ENCODE measurements around the gene FOXD1. TPM values are rescaled to one million over a fixed set of nuclear protein-coding genes. Genes with fewer than 3 reads are reported as not detected.

Gene FOXD1
- total and polyA plus RNA-seq, 9 of the 15 experiments (the other 6 are each of a cell fraction or from before 2014, with no cell fraction given) = 0.03 to 0.40 (median 0.10) TPM; not detected in 4

- TF ChIP-seq FOXA3 (CRISPR knock-in tag; conservative IDR thresholded peaks at IDR 0.05 in 1 of 2, IDR thresholded peaks at IDR 0.05 in 1 of 2) = no peak
Observed at GRCh38 chr5:73447530-73448462, 781 bp downstream of the FOXD1 start (continued).

GRCh38 chr5:73446631-73447529 lies 1.7 kb downstream of the FOXD1 start:
- Histone ChIP-seq H3K9me3 (replicated peaks; ENCODE audit: control insufficient read depth, insufficient read depth, low read depth, low read length) (no peaks in the 10 kb centered on the region), H3K4me2 (ENCODE audit: insufficient read depth, low read length) (peak overlapping the region; percentile 64), H3K4me1 (replicated peaks in 1 of 2; ENCODE audit: control insufficient read depth in 2 of 2, insufficient read depth in 2 of 2, low read length in 2 of 2) (peaks cover 5 to 41% of the 10 kb centered on the region in 2 experiments; a peak in 3 of 5 replicates), H3K9me1 (ENCODE audit: control insufficient read depth, insufficient read depth, low read length) (no peaks in the 10 kb centered on the region), H4K20me1 (replicated peaks; ENCODE audit: control insufficient read depth, insufficient read depth, low read length) (peaks cover 8% of the 10 kb centered on the region; the same call in 1 of the 2 replicates), H3K9ac (ENCODE audit: insufficient read depth in 1 of 2, low read depth in 2 of 2, low read length in 2 of 2) (peak overlapping the region in 1 of 2 experiments; percentile 61; a peak in 1 of 4 replicates), H3K79me2 (ENCODE audit: control insufficient read depth, insufficient read depth, low read length) (no peaks in the 10 kb centered on the region), H3K27me3 (ENCODE audit: control insufficient read depth in 2 of 2, insufficient read depth in 2 of 2, low read length in 2 of 2) (peaks cover 53 to 64% of the 10 kb centered on the region in 2 experiments), H3K36me3 (ENCODE audit: control insufficient read depth, insufficient read depth, low read length) (no peaks in the 10 kb centered on the region), H3K27ac (ENCODE audit: extremely low read depth, low read depth, low read length) (no peak overlapping the region; the same call in 2 of the 3 replicates), H3K4me3 (peak overlapping the region; percentile 23), H2AFZ (ENCODE audit: low read depth, low read length) (peak overlapping the region; percentile 83)
- BruUV-seq (replicated peaks) = no TSS peak
- WGBS (ENCODE audit: insufficient coverage, low coverage, missing lambda C conversion rate) = 1% methylated on average over 71 of the region's 119 CpGs
- ATAC-seq (peak; percentile 64), DNase-seq (ENCODE audit: extremely low read depth in 1 of 4, low spot score in 3 of 4) (peak; percentile 37 to 68 (median 54)), FAIRE-seq (no peak)
- ChIA-PET POLR2A (no interaction called here), CTCF (ENCODE audit: low intra/inter-chr PET ratio) (no interaction called here)
- in situ Hi-C loops (cut with MboI) = no loop called here
- intact Hi-C loops (cut with micrococcal nuclease) = no loop called here
- TF ChIP-seq CTCFL (IDR thresholded peaks at IDR 0.05; ENCODE audit: borderline replicate concordance, insufficient read depth, low read depth, low read length, poor library complexity, severe bottlenecking) (peak; percentile 25), HDAC6 (IDR thresholded peaks at IDR 0.05; ENCODE audit: low read depth, low read length) (no peak), PHF8 (IDR thresholded peaks at IDR 0.05; ENCODE audit: borderline replicate concordance, low read length) (0 out of 2 replicates have a peak, but pooled peaks have one; percentile 8), FOXA1 (IDR thresholded peaks at IDR 0.05; ENCODE audit: borderline replicate concordance) (no peak), KDM5B (IDR thresholded peaks at IDR 0.05; ENCODE audit: insufficient replicate concordance, low read depth, low read length) (peak; percentile 28), CAMTA2 (CRISPR knock-in tag; conservative IDR thresholded peaks at IDR 0.05) (no peak), EZH2 (IDR thresholded peaks at IDR 0.05; ENCODE audit: borderline replicate concordance, low read depth, low read length) (peak; percentile 97; the same call in 1 of the 2 replicates), E2F6 (IDR thresholded peaks at IDR 0.05; ENCODE audit: borderline replicate concordance in 1 of 2, extremely low read depth in 1 of 2, insufficient read depth in 1 of 2, insufficient read length in 1 of 2, low read depth in 1 of 2, low read length in 1 of 2, poor library complexity in 1 of 2, severe bottlenecking in 1 of 2) (peak in 1 of 2 experiments; percentile 72)

Data from K562 (cell line).